Measurements from ENCODE around the gene GNG12.

Gene GNG12

GRCh38 chr1:67739361-67739760 lies 93.9 kb downstream of the GNG12 start:
- TF ChIP-seq CTCF (IDR thresholded peaks at IDR 0.05) = no peak
- Histone ChIP-seq H3K27ac (peak overlapping the region; percentile 2 to 93), H3K4me3 (no peak overlapping the region)
- no peak for DNase-seq (ENCODE audit: low spot score)

GRCh38 chr1:67738401-67738800 lies 94.9 kb downstream of the GNG12 start:
- TF ChIP-seq CTCF (IDR thresholded peaks at IDR 0.05) = no peak
- Histone ChIP-seq H3K4me3 (no peak overlapping the region), H3K27ac (peak overlapping the region; percentile 12 to 93)
- DNase-seq (ENCODE audit: low spot score) = no peak

- Histone ChIP-seq H3K4me3 (no peak overlapping the region), H3K27ac (peak overlapping the region in 1 of 2 donors; percentile 93)
- no peak for DNase-seq (ENCODE audit: low spot score)
- no peak for TF ChIP-seq CTCF (IDR thresholded peaks at IDR 0.05)
These were observed 95.4 kb downstream of the GNG12 start for GRCh38 chr1:67737875-67738274.

- no peak for DNase-seq (ENCODE audit: low spot score)
These were observed 96.5 kb downstream of the GNG12 start for GRCh38 chr1:67736750-67737149.

GRCh38 chr1:67735806-67736627 lies 97.2 kb downstream of the GNG12 start:
- no peak for TF ChIP-seq CTCF (IDR thresholded peaks at IDR 0.05)
- H3K27ac ChIP-seq = peak overlapping the region; percentile 68 to 87
- DNase-seq (ENCODE audit: low spot score) = peak; percentile 85
- peak overlapping the region; percentile 60 for H3K4me3 ChIP-seq

More at GRCh38 chr1:67736750-67737149, 96.5 kb downstream of the GNG12 start:
- H3K4me3 ChIP-seq = peak overlapping the region; percentile 60
- TF ChIP-seq CTCF (IDR thresholded peaks at IDR 0.05) = no peak
- peak overlapping the region; percentile 68 to 87 for H3K27ac ChIP-seq

GRCh38 chr1:67735206-67735605 lies 98.1 kb downstream of the GNG12 start:
- TF ChIP-seq CTCF (IDR thresholded peaks at IDR 0.05) = no peak
- no peak for DNase-seq (ENCODE audit: low spot score)

GRCh38 chr1:67734323-67734690 lies 99.0 kb downstream of the GNG12 start:
- no peak for DNase-seq (ENCODE audit: low spot score)
- TF ChIP-seq CTCF (IDR thresholded peaks at IDR 0.05) = no peak
- Histone ChIP-seq H3K27ac (peak overlapping the region in 1 of 2 donors; percentile 67), H3K4me3 (no peak overlapping the region)

More at GRCh38 chr1:67735206-67735605, 98.1 kb downstream of the GNG12 start:
- Histone ChIP-seq H3K4me3 (no peak overlapping the region), H3K27ac (peak overlapping the region in 1 of 2 donors; percentile 87)
